ACC112 (cell line): ENCODE results near the gene KCNAB1.

Experiments used
- H2AFZ ChIP-seq: fragments of 200-600 bp; sonication (generic); one replicate; pipeline ENCODE4 v1.6.0; 2017; ENCODE audit warnings: antibody characterized with exemption, low read length; ENCODE audit not compliant: unreplicated experiment
- H3K27ac ChIP-seq: fragments of 200-600 bp; sonication (generic); 2 replicates; pipeline ENCODE4 v1.5.1; 2014; ENCODE audit warnings: low read depth, mild to moderate bottlenecking, antibody characterized with exemption, low read length, moderate library complexity
- H3K27me3 ChIP-seq: fragments of 200-600 bp; sonication (generic); 2 replicates; pipeline ENCODE4 v1.6.1; 2014; ENCODE audit warnings: mild to moderate bottlenecking, antibody characterized with exemption, low read length, moderate library complexity, mixed read lengths; ENCODE audit not compliant: insufficient read depth
- H3K36me3 ChIP-seq: fragments of 200-600 bp; sonication (generic); 2 replicates; pipeline ENCODE4 v1.6.1; 2016; ENCODE audit warnings: mild to moderate bottlenecking, antibody characterized with exemption, low read length, moderate library complexity, mixed read lengths; ENCODE audit not compliant: insufficient read depth
- H3K4me1 ChIP-seq: fragments of 200-600 bp; sonication (generic); one replicate; pipeline ENCODE4 v1.6.1; 2016; ENCODE audit warnings: low read length, mixed read lengths; ENCODE audit not compliant: insufficient read depth, unreplicated experiment, control insufficient read depth
- H3K4me3 ChIP-seq: fragments of 200-600 bp; sonication (generic); 2 replicates; pipeline ENCODE4 v1.5.1; 2014; ENCODE audit warnings: mild to moderate bottlenecking, low read depth, low read length
- H3K79me2 ChIP-seq: fragments of 200-600 bp; sonication (generic); one replicate; pipeline ENCODE4 v1.6.0; 2016; ENCODE audit warnings: low read length; ENCODE audit not compliant: control insufficient read depth, unreplicated experiment, insufficient read depth

The KCNAB1 gene

DNA sequence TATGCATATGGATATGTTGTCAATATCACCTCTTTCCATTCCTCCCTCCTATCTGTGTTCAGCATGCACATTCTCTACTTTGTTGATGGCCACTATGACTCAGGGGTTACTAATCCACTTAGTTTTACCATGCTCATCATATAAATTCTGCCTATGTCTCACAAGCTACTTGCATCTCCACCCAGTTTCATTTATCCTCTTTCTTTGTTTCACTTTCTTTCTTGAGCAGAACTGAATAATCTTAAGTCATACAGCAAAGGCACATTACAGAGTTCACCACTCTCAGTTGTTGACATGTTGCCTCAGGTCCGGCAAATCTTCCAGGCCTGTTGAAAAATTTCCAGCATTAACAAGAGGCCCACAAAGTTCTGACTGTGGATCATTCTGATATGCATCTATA is 363.0 kb downstream of the KCNAB1 start:
- H3K27ac ChIP-seq, result peak overlapping the region; percentile 63
- no peaks in the 10 kb centered on the region for H3K27me3 ChIP-seq
- peak overlapping the region; percentile 52 for H2AFZ ChIP-seq
- peak overlapping the region; percentile 64 for H3K4me3 ChIP-seq
- no peaks in the 10 kb centered on the region for H3K36me3 ChIP-seq
- peaks cover 23% of the 10 kb centered on the region for H3K4me1 ChIP-seq
- no peaks in the 10 kb centered on the region for H3K79me2 ChIP-seq

DNA sequence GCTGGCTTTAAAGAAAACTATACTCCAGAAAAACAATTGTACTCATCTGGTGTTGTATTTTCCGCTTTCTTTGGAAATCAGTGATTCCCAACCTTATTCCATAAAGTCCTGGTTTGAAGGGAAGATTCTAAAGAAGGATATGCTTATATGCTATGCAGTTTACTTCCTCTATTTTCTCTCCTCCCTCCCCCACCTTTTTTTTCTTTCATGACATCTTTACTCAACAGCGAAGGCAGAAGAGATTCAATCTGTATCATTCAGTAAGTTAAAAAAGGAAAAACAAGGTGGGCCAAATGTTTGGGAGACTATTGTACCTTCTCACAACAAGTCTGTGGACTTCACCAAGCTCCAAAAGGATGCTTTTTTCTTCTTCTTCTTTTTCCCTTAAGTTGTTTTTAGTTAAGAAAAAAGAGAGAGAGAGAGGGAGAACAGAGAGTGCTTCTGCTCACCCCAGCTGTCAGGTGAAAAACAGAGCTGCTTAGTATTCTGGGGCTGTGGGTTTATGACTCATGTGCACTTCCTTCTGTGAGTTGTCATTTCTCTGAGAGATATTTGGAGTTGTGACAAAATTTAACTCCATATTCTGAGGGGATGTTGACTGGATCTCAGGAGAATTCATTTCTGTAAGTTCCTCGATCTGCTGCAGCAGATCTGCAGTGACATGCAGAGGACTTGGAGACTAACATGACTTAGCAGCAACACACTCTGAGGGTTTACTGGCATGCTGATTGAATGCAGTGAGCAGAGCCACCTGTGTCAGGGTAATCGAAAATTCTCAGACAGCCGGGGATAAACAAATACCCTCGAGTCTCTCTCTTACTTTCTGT is 363.8 kb downstream of the KCNAB1 start:
- Histone ChIP-seq H2AFZ (peak overlapping the region; percentile 52), H3K27me3 (no peaks in the 10 kb centered on the region), H3K79me2 (no peaks in the 10 kb centered on the region), H3K27ac (peak overlapping the region; percentile 63), H3K4me3 (peak overlapping the region; percentile 64), H3K36me3 (no peaks in the 10 kb centered on the region), H3K4me1 (peaks cover 31% of the 10 kb centered on the region)

DNA sequence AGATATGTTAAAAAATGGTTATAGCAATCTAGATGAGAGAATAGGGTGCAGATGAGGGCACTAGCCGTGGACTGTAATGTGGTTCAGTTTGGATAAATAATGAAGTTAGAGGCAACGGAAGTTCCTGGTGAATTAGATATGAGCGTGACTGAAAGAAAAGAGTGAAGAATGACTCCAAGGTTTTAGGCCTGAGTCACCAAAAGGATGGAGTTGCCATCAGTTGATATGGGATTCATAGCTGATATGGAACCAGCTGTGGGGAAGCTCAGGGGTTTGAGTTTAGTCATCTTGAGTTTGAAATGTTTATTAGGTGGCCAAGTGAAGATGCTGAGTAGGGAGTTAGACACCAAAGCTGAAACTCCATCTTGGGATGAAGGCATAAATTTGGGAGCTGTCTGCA is 368.4 kb downstream of the KCNAB1 start:
- peaks cover 30% of the 10 kb centered on the region for H3K4me1 ChIP-seq
- no peaks in the 10 kb centered on the region for H3K27me3 ChIP-seq
- peak overlapping the region; percentile 44 for H2AFZ ChIP-seq
- H3K27ac ChIP-seq, result peak overlapping the region; percentile 68
- H3K79me2 ChIP-seq, result no peaks in the 10 kb centered on the region
- no peaks in the 10 kb centered on the region for H3K36me3 ChIP-seq
- peak overlapping the region; percentile 17; the same call in 1 of the 2 replicates for H3K4me3 ChIP-seq

DNA sequence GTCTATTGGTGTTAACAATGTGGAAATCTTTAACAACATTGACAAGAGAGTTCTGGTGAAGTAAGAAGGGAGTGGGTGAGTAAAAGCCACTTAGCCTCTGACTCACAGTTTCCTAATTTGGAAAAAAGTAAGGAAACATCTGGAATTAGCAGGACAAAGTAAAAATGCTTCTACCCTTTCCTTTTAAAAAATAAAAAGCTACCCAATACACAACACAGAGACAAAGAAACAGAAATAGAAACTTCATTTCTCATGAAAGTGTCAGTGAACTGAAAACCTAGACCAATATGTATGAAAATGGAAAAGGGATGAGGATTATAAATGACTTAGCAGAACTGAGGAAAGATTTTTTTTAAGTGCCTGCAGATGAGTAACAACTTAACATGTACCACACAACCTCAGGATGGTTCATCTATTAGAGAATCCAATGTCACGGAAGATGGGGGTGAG is 369.1 kb downstream of the KCNAB1 start:
- Histone ChIP-seq H2AFZ (peak overlapping the region; percentile 44), H3K27me3 (no peaks in the 10 kb centered on the region), H3K79me2 (no peaks in the 10 kb centered on the region), H3K4me1 (peaks cover 23% of the 10 kb centered on the region), H3K4me3 (peak overlapping the region; percentile 17; the same call in 1 of the 2 replicates), H3K36me3 (no peaks in the 10 kb centered on the region), H3K27ac (peak overlapping the region; percentile 68)

GRCh38 chr3:156491192-156491591 is 370.8 kb downstream of the KCNAB1 start:
- H3K79me2 ChIP-seq, result no peaks in the 10 kb centered on the region
- H3K27me3 ChIP-seq, result no peaks in the 10 kb centered on the region
- peaks cover 17% of the 10 kb centered on the region for H3K4me1 ChIP-seq
- no peak overlapping the region for H3K4me3 ChIP-seq
- no peak overlapping the region for H3K27ac ChIP-seq
- H3K36me3 ChIP-seq, result no peaks in the 10 kb centered on the region
- H2AFZ ChIP-seq, result no peak overlapping the region

DNA sequence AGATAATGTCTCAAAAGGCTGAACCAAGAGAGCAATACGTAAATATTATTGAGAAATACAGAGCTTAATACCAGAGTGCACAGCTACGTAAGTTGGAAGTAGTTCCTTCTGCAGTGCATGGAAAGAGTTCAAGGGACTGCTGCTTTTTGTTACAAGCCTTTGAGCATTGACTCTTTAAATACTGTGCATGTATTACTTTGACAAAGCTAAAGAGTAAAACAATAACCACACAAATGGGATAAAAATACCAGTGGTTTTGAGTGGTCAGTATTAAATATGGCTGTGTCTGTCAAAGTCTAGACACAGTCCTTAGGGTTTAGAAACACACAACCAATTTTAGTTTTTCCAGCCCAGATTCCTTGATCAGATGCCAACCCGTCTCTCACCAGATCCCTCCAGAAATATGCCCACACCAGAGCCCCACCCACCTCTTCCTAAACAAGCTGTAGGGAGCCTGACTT is 372.5 kb downstream of the KCNAB1 start:
- Histone ChIP-seq H3K27me3 (no peaks in the 10 kb centered on the region), H2AFZ (no peak overlapping the region), H3K4me3 (no peak overlapping the region), H3K36me3 (no peaks in the 10 kb centered on the region), H3K4me1 (peaks cover 17% of the 10 kb centered on the region), H3K27ac (no peak overlapping the region), H3K79me2 (no peaks in the 10 kb centered on the region)

DNA sequence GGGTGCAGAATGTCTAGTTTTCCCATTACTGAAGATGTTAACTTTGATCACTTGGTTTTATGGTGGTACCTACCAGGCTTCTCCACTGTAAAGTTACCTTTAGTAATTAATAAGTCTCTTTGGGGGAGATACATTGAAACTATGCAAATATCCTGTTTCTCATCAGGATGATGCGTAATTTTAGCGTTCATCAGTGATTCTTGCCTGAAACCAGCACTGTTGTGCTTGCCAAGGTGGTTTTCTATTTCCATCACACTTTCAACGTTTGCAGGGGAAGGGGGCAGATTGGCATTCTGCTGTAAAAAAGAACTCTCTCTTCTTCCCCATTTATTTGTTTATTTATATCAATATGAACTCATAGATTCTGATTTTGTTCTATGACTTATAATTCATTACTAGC is 373.5 kb downstream of the KCNAB1 start:
- Histone ChIP-seq H3K27me3 (no peaks in the 10 kb centered on the region), H3K36me3 (no peaks in the 10 kb centered on the region), H3K79me2 (no peaks in the 10 kb centered on the region), H2AFZ (no peak overlapping the region), H3K4me3 (no peak overlapping the region), H3K4me1 (peaks cover 11% of the 10 kb centered on the region), H3K27ac (no peak overlapping the region)

GRCh38 chr3:156495816-156496215 is 375.4 kb downstream of the KCNAB1 start:
- no peaks in the 10 kb centered on the region for H3K4me1 ChIP-seq

DNA sequence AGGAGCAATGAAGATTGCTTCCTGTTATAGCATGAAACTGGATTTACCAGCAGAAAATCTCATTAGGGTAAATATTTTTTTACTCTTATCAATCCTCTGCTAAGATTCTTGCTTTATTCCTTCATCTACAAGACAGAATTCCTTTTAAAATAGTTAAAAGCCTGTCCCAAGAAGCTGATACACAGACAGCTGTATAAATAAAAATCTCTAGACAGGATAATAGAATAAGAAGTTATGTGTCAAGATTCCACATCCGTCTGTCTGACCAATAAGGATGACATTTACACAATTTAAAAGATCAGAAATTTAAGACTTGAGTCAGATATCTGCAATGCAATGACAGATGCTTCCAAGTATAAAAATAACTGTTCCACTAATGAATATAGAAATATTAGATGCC is 376.9 kb downstream of the KCNAB1 start:
- Histone ChIP-seq H3K4me1 (no peaks in the 10 kb centered on the region), H3K79me2 (no peaks in the 10 kb centered on the region), H2AFZ (no peak overlapping the region), H3K36me3 (no peaks in the 10 kb centered on the region), H3K27me3 (no peaks in the 10 kb centered on the region), H3K27ac (no peak overlapping the region), H3K4me3 (no peak overlapping the region)

More at GRCh38 chr3:156495816-156496215, 375.4 kb downstream of the KCNAB1 start:
- Histone ChIP-seq H3K27me3 (no peaks in the 10 kb centered on the region), H3K4me3 (no peak overlapping the region), H3K27ac (no peak overlapping the region), H3K36me3 (no peaks in the 10 kb centered on the region), H3K79me2 (no peaks in the 10 kb centered on the region), H2AFZ (no peak overlapping the region)

GRCh38 chr3:156498307-156498706 is 377.9 kb downstream of the KCNAB1 start:
- H3K36me3 ChIP-seq, result no peaks in the 10 kb centered on the region
- H3K27ac ChIP-seq, result no peak overlapping the region
- no peaks in the 10 kb centered on the region for H3K79me2 ChIP-seq
- H3K4me1 ChIP-seq, result no peaks in the 10 kb centered on the region
- no peaks in the 10 kb centered on the region for H3K27me3 ChIP-seq
- no peak overlapping the region for H2AFZ ChIP-seq
- no peak overlapping the region for H3K4me3 ChIP-seq

DNA sequence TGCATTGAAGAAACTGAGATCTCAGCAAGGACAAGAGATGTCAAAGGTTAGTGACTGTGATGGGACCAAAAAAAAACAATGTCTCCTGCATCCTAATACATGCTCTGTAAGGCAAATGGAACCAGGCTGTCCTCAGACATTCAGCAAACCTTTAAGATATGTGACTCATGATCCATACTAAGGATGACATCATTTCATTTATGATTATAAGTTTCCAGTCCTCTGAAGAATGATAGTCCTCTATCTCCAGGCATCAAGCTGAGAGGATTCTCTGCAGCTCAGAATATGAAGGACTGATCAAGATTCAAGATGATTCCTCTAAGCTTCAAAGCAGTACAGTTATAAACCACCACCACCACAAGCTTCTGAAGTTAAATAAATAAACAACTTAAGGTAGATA is 386.9 kb downstream of the KCNAB1 start:
- Histone ChIP-seq H3K4me1 (peaks cover 4% of the 10 kb centered on the region), H3K79me2 (no peaks in the 10 kb centered on the region), H3K27me3 (no peaks in the 10 kb centered on the region), H3K4me3 (no peak overlapping the region), H2AFZ (no peak overlapping the region), H3K36me3 (no peaks in the 10 kb centered on the region), H3K27ac (no peak overlapping the region)
